ENCODE results near the gene ABI1. TPM values are rescaled to one million over a fixed set of nuclear protein-coding genes. Genes with fewer than 3 reads are reported as not detected.

The ABI1 gene
- total RNA-seq, 1 experiment from 2014 or later = 50.8 TPM

- no peak for DNase-seq
- Histone ChIP-seq H3K4me3 (no peak overlapping the region), H3F3A (ENCODE audit: insufficient read depth, low read depth) (no peaks in the 10 kb centered on the region), H4K20me1 (ENCODE audit: insufficient read depth) (no peaks in the 10 kb centered on the region), H3K9me3 (ENCODE audit: insufficient read depth, low read depth) (no peaks in the 10 kb centered on the region), H3K9me2 (ENCODE audit: insufficient read depth) (no peaks in the 10 kb centered on the region), H3K27ac (no peak overlapping the region), H3K27me3 (ENCODE audit: insufficient read depth, low read depth) (no peaks in the 10 kb centered on the region), H3K79me2 (ENCODE audit: low read depth) (no peaks in the 10 kb centered on the region), H2AFZ (no peak overlapping the region), H3K4me2 (no peak overlapping the region), H3K4me1 (replicated peaks; ENCODE audit: insufficient read depth) (no peaks in the 10 kb centered on the region), H3K36me3 (ENCODE audit: low read depth) (no peaks in the 10 kb centered on the region)
- TF ChIP-seq CTCF (conservative IDR thresholded peaks at IDR 0.05) (no peak), EZH2 (IDR thresholded peaks at IDR 0.05; ENCODE audit: low read depth) (no peak)
- POLR2A ChIA-PET (ENCODE audit: unreplicated experiment) = no interaction called here
- CTCF ChIA-PET = interaction anchor here (0.6 kb wide), 1 partner anchor 366 kb away, joined by 6 read pairs; no protein-coding TSS in a partner anchor
- intact Hi-C loops (cut with micrococcal nuclease; ENCODE audit: unreplicated experiment) = no loop called here
- BruUV-seq (replicated peaks) = no TSS peak
Measured at GRCh38 chr10:26870766-26871165, 10.0 kb upstream of the ABI1 start.

DNA sequence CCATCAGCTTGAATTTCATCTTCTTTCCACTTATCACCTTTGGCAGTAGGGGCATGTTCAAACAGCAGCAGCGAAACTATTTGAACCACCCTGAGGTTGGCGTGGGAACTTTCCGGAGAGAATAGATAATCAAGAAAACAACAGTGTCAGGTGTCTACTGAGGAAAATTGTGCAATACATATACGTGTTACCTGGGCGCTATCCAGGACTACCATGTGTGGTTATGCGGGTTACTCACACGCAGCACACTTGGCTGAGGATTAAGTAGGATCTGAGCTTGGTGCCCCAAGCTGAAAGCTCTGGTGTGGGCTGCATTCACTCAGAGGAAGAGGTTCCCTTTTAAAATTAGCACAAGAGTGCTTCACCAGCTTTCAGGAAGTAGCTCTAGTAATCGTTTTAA is 8.8 kb upstream of the ABI1 start:
- H3K9me3 ChIP-seq (ENCODE audit: insufficient read depth, low read depth) = no peaks in the 10 kb centered on the region
- no TSS peak for BruUV-seq (replicated peaks)
- no peaks in the 10 kb centered on the region for H3K4me1 ChIP-seq (replicated peaks; ENCODE audit: insufficient read depth)
- H3K4me3 ChIP-seq = no peak overlapping the region
- H4K20me1 ChIP-seq (ENCODE audit: insufficient read depth) = no peaks in the 10 kb centered on the region
- CTCF ChIA-PET = no interaction called here
- intact Hi-C loops (cut with micrococcal nuclease; ENCODE audit: unreplicated experiment) = no loop called here
- TF ChIP-seq EZH2 (IDR thresholded peaks at IDR 0.05; ENCODE audit: low read depth) (no peak), CTCF (conservative IDR thresholded peaks at IDR 0.05) (no peak)
- no peak overlapping the region for H3K27ac ChIP-seq
- no peaks in the 10 kb centered on the region for H3K36me3 ChIP-seq (ENCODE audit: low read depth)
- no peaks in the 10 kb centered on the region for H3F3A ChIP-seq (ENCODE audit: insufficient read depth, low read depth)
- peak; percentile 40 to 62 for DNase-seq
- H3K27me3 ChIP-seq (ENCODE audit: insufficient read depth, low read depth) = no peaks in the 10 kb centered on the region
- no peaks in the 10 kb centered on the region for H3K9me2 ChIP-seq (ENCODE audit: insufficient read depth)
- no peaks in the 10 kb centered on the region for H3K79me2 ChIP-seq (ENCODE audit: low read depth)
- H3K4me2 ChIP-seq = no peak overlapping the region
- POLR2A ChIA-PET (ENCODE audit: unreplicated experiment) = interaction anchor here (0.5 kb wide), 3 partner anchors 14 to 1523 kb away, joined by 3 to 21 read pairs (median 12); no protein-coding TSS in a partner anchor
- peak overlapping the region; percentile 23; the same call in 1 of the 2 replicates for H2AFZ ChIP-seq

GRCh38 chr10:26863351-26864076 is 2.8 kb upstream of the ABI1 start:
- no peak overlapping the region for H3K4me3 ChIP-seq
- H3K27ac ChIP-seq = no peak overlapping the region
- no TSS peak for BruUV-seq (replicated peaks)
- H3K9me2 ChIP-seq (ENCODE audit: insufficient read depth) = no peaks in the 10 kb centered on the region
- H3K79me2 ChIP-seq (ENCODE audit: low read depth) = peaks cover 14% of the 10 kb centered on the region
- no peaks in the 10 kb centered on the region for H3K36me3 ChIP-seq (ENCODE audit: low read depth)
- peaks cover 7% of the 10 kb centered on the region for H3F3A ChIP-seq (ENCODE audit: insufficient read depth, low read depth)
- H3K27me3 ChIP-seq (ENCODE audit: insufficient read depth, low read depth) = no peaks in the 10 kb centered on the region
- ChIA-PET POLR2A (ENCODE audit: unreplicated experiment) (no interaction called here), CTCF (no interaction called here)
- intact Hi-C loops (cut with micrococcal nuclease; ENCODE audit: unreplicated experiment) = loop anchor here (5.0 kb wide), 2 partner anchors 116 to 136 kb away; no protein-coding TSS in a partner anchor
- H2AFZ ChIP-seq = no peak overlapping the region
- H3K9me3 ChIP-seq (ENCODE audit: insufficient read depth, low read depth) = no peaks in the 10 kb centered on the region
- TF ChIP-seq CTCF (conservative IDR thresholded peaks at IDR 0.05) (no peak), EZH2 (IDR thresholded peaks at IDR 0.05; ENCODE audit: low read depth) (no peak)
- 0 out of 2 replicates have a peak, but pooled peaks cover 5% of the 10 kb centered on the region for H4K20me1 ChIP-seq (ENCODE audit: insufficient read depth)
- DNase-seq = no peak
- H3K4me1 ChIP-seq (replicated peaks; ENCODE audit: insufficient read depth) = peaks cover 4% of the 10 kb centered on the region
- no peak overlapping the region for H3K4me2 ChIP-seq

Data from PC-9 (cell line).